ENCODE results near the gene THBS1.

THBS1 gene

GRCh38 chr15:39642011-39642640 lies 61.2 kb downstream of the THBS1 start:
- no peak overlapping the region for H3K9ac ChIP-seq (ENCODE audit: low read length in 2 of 2)
- no peaks in the 10 kb centered on the region for H3K4me1 ChIP-seq (ENCODE audit: control insufficient read depth, insufficient read depth, low read length)
- no peaks in the 10 kb centered on the region for H3K36me3 ChIP-seq (ENCODE audit: control insufficient read depth in 2 of 2, insufficient read depth in 2 of 2, low read length in 2 of 2)
- H3K9me3 ChIP-seq (ENCODE audit: control insufficient read depth in 2 of 2, low read length in 2 of 2) = no peaks in the 10 kb centered on the region
- H3K4me3 ChIP-seq (ENCODE audit: low read length in 2 of 2) = no peak overlapping the region
- H3K27ac ChIP-seq (ENCODE audit: low read length) = no peak overlapping the region
- no peaks in the 10 kb centered on the region for H3K27me3 ChIP-seq (ENCODE audit: control insufficient read depth in 1 of 2, insufficient read depth in 2 of 2, low read length in 2 of 2)

DNA sequence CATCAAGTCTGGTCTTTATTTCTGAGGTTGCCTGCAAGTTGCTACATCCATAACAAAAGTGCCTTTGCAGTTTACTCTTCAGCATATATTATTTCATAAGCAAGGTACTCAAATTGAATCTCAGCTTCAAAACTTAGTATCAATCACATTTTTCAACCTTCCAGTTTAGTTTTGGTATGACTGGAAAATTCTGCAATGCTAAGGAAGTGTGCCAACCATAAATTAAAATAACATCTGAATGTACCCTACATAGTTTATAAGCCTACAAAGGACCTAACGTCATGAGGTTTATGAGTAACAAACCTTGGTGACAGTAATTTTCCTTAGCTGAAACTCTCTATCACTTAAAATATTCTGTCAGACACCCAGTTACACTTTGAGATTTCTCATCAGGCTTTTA lies 62.8 kb downstream of the THBS1 start:
- Histone ChIP-seq H3K27me3 (ENCODE audit: control insufficient read depth in 1 of 2, insufficient read depth in 2 of 2, low read length in 2 of 2) (no peaks in the 10 kb centered on the region), H3K9me3 (ENCODE audit: control insufficient read depth in 2 of 2, low read length in 2 of 2) (no peaks in the 10 kb centered on the region), H3K4me3 (ENCODE audit: low read length in 2 of 2) (no peak overlapping the region), H3K4me1 (ENCODE audit: control insufficient read depth, insufficient read depth, low read length) (no peaks in the 10 kb centered on the region), H3K36me3 (ENCODE audit: control insufficient read depth in 2 of 2, insufficient read depth in 2 of 2, low read length in 2 of 2) (no peaks in the 10 kb centered on the region), H3K9ac (ENCODE audit: low read length in 2 of 2) (no peak overlapping the region), H3K27ac (ENCODE audit: low read length) (no peak overlapping the region)

- Histone ChIP-seq H3K27me3 (ENCODE audit: control insufficient read depth in 1 of 2, insufficient read depth in 2 of 2, low read length in 2 of 2) (no peaks in the 10 kb centered on the region), H3K9ac (ENCODE audit: low read length in 2 of 2) (no peak overlapping the region), H3K4me3 (ENCODE audit: low read length in 2 of 2) (no peak overlapping the region), H3K27ac (ENCODE audit: low read length) (no peak overlapping the region), H3K9me3 (ENCODE audit: control insufficient read depth in 2 of 2, low read length in 2 of 2) (no peaks in the 10 kb centered on the region), H3K36me3 (ENCODE audit: control insufficient read depth in 2 of 2, insufficient read depth in 2 of 2, low read length in 2 of 2) (no peaks in the 10 kb centered on the region), H3K4me1 (ENCODE audit: control insufficient read depth, insufficient read depth, low read length) (no peaks in the 10 kb centered on the region)
These were observed 63.3 kb downstream of the THBS1 start for GRCh38 chr15:39644136-39644535.

- H3K9ac ChIP-seq (ENCODE audit: low read length in 2 of 2) = no peak overlapping the region
- H3K27ac ChIP-seq (ENCODE audit: low read length) = no peak overlapping the region
- H3K4me3 ChIP-seq (ENCODE audit: low read length in 2 of 2) = no peak overlapping the region
- no peaks in the 10 kb centered on the region for H3K9me3 ChIP-seq (ENCODE audit: control insufficient read depth in 2 of 2, low read length in 2 of 2)
- no peaks in the 10 kb centered on the region for H3K4me1 ChIP-seq (ENCODE audit: control insufficient read depth, insufficient read depth, low read length)
- H3K27me3 ChIP-seq (ENCODE audit: control insufficient read depth in 1 of 2, insufficient read depth in 2 of 2, low read length in 2 of 2) = no peaks in the 10 kb centered on the region
- no peaks in the 10 kb centered on the region for H3K36me3 ChIP-seq (ENCODE audit: control insufficient read depth in 2 of 2, insufficient read depth in 2 of 2, low read length in 2 of 2)
These were observed 64.5 kb downstream of the THBS1 start for GRCh38 chr15:39645138-39645975.

- no peaks in the 10 kb centered on the region for H3K27me3 ChIP-seq (ENCODE audit: control insufficient read depth in 1 of 2, insufficient read depth in 2 of 2, low read length in 2 of 2)
- no peaks in the 10 kb centered on the region for H3K4me1 ChIP-seq (ENCODE audit: control insufficient read depth, insufficient read depth, low read length)
- H3K4me3 ChIP-seq (ENCODE audit: low read length in 2 of 2) = no peak overlapping the region
- H3K36me3 ChIP-seq (ENCODE audit: control insufficient read depth in 2 of 2, insufficient read depth in 2 of 2, low read length in 2 of 2) = no peaks in the 10 kb centered on the region
- H3K9ac ChIP-seq (ENCODE audit: low read length in 2 of 2) = no peak overlapping the region
- H3K27ac ChIP-seq (ENCODE audit: low read length) = no peak overlapping the region
- H3K9me3 ChIP-seq (ENCODE audit: control insufficient read depth in 2 of 2, low read length in 2 of 2) = no peaks in the 10 kb centered on the region
These were observed 65.0 kb downstream of the THBS1 start for GRCh38 chr15:39645976-39646257.

GRCh38 chr15:39646425-39646824 lies 65.5 kb downstream of the THBS1 start:
- H3K9me3 ChIP-seq (ENCODE audit: control insufficient read depth in 2 of 2, low read length in 2 of 2) = no peaks in the 10 kb centered on the region
- H3K36me3 ChIP-seq (ENCODE audit: control insufficient read depth in 2 of 2, insufficient read depth in 2 of 2, low read length in 2 of 2) = no peaks in the 10 kb centered on the region
- no peak overlapping the region for H3K9ac ChIP-seq (ENCODE audit: low read length in 2 of 2)
- no peaks in the 10 kb centered on the region for H3K27me3 ChIP-seq (ENCODE audit: control insufficient read depth in 1 of 2, insufficient read depth in 2 of 2, low read length in 2 of 2)
- no peak overlapping the region for H3K27ac ChIP-seq (ENCODE audit: low read length)
- no peak overlapping the region for H3K4me3 ChIP-seq (ENCODE audit: low read length in 2 of 2)
- no peaks in the 10 kb centered on the region for H3K4me1 ChIP-seq (ENCODE audit: control insufficient read depth, insufficient read depth, low read length)
